Hepatocyte (in vitro differentiated cells): Measurements from ENCODE around the gene EID2.

Experiments used
- EZH2 ChIP-seq: fragments of 200-600 bp; sonication (generic); IDR thresholded peaks from 2 replicates; pipeline ENCODE4 v1.6.1; 2016; ENCODE audit warnings: antibody characterized with exemption, mild to moderate bottlenecking, borderline replicate concordance
- TF ChIP-seq, protein P1 (sequence below): fragments of 200-600 bp; sonication (generic); IDR thresholded peaks from 2 replicates; pipeline ENCODE4 v1.5.1; 2016; ENCODE audit warnings: antibody characterized with exemption, mild to moderate bottlenecking; ENCODE audit not compliant: poor library complexity

DNA sequence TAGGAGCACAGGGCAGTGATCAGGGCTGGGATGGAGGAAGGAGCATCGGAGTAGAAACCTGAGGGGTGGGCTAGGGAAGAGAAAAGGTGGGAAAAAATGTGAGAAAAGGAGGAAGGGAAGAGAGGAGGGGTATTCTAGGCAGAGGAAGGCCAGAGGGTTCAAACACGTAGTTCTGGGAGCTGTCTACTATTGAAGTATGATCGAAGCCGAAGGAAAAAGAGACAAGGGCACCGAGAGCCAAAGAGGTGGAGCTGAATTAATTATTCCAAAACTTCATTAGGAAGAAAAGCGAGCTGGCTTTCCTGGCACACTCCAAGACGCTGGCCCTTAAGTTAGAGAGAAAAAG is 33.4 kb downstream of the EID2 start:
- TF ChIP-seq, protein P1, sequence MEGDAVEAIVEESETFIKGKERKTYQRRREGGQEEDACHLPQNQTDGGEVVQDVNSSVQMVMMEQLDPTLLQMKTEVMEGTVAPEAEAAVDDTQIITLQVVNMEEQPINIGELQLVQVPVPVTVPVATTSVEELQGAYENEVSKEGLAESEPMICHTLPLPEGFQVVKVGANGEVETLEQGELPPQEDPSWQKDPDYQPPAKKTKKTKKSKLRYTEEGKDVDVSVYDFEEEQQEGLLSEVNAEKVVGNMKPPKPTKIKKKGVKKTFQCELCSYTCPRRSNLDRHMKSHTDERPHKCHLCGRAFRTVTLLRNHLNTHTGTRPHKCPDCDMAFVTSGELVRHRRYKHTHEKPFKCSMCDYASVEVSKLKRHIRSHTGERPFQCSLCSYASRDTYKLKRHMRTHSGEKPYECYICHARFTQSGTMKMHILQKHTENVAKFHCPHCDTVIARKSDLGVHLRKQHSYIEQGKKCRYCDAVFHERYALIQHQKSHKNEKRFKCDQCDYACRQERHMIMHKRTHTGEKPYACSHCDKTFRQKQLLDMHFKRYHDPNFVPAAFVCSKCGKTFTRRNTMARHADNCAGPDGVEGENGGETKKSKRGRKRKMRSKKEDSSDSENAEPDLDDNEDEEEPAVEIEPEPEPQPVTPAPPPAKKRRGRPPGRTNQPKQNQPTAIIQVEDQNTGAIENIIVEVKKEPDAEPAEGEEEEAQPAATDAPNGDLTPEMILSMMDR = no peak
- TF ChIP-seq EZH2 = no peak
